ENCODE data around the gene HOXC9. TPM values are rescaled to one million over a fixed set of nuclear protein-coding genes. Genes with fewer than 3 reads are reported as not detected.

HOXC9 gene
- total and polyA plus RNA-seq, 9 of the 15 experiments (the other 6 are each of a cell fraction or from before 2014, with no cell fraction given), result 1.1 to 10.5 (median 9.3) TPM

GRCh38 chr12:53995378-53996239 lies 4.4 kb upstream of the HOXC9 start (continued):
- TF ChIP-seq ZNF644 (tag; IDR thresholded peaks at IDR 0.05; ENCODE audit: low read depth), result no peak
- peak; percentile 32; the same call in 1 of the 2 replicates for TF ChIP-seq CREM (IDR thresholded peaks at IDR 0.05; ENCODE audit: low read depth)
- no peak for TF ChIP-seq FOXM1 (IDR thresholded peaks at IDR 0.05; ENCODE audit: low read depth)
- TF ChIP-seq FOXM1 (CRISPR knock-in tag; IDR thresholded peaks at IDR 0.05; ENCODE audit: low read depth), result no peak
- peak; percentile 68; the same call in 1 of the 2 replicates for TF ChIP-seq NKRF (IDR thresholded peaks at IDR 0.05; ENCODE audit: borderline replicate concordance)
- TF ChIP-seq ZKSCAN1 (IDR thresholded peaks at IDR 0.05; ENCODE audit: low read depth, low read length), result no peak
- no peak for TF ChIP-seq KLF13 (tag; IDR thresholded peaks at IDR 0.05; ENCODE audit: borderline replicate concordance, low read depth)
- TF ChIP-seq SETDB1 (IDR thresholded peaks at IDR 0.05; ENCODE audit: low read length), result no peak
- TF ChIP-seq SIN3A (IDR thresholded peaks at IDR 0.05; ENCODE audit: borderline replicate concordance in 2 of 2, control insufficient read depth in 1 of 2, low read depth in 2 of 2, low read length in 2 of 2), result peak in 1 of 2 experiments; percentile 51; a peak in 1 of 4 replicates
- no peak for TF ChIP-seq ZNF407 (IDR thresholded peaks at IDR 0.05; ENCODE audit: low read depth)
- no peak for TF ChIP-seq ZKSCAN8 (CRISPR knock-in tag; IDR thresholded peaks at IDR 0.05)
- TF ChIP-seq TCF7 (IDR thresholded peaks at IDR 0.05; ENCODE audit: borderline replicate concordance), result no peak
- no peak for TF ChIP-seq ZBTB9 (CRISPR knock-in tag; IDR thresholded peaks at IDR 0.05)
- no peak for TF ChIP-seq POLR2H (tag; IDR thresholded peaks at IDR 0.05; ENCODE audit: low read depth)
- no peak for TF ChIP-seq MEF2D (tag; conservative IDR thresholded peaks at IDR 0.05; ENCODE audit: low read depth)
- no peak for TF ChIP-seq RFX7 (CRISPR knock-in tag; IDR thresholded peaks at IDR 0.05)
